ENCODE results near the gene PHF21A. TPM values are rescaled to one million over a fixed set of nuclear protein-coding genes. Genes with fewer than 3 reads are reported as not detected.
"Not testable (repeated sequence)": the region's sequence is repeated elsewhere in the genome, so short reads cannot be mapped to it uniquely, and the experiment has no call there.

Gene PHF21A
- total RNA-seq, 1 donor from 2014 or later = 38.8 TPM

GRCh38 chr11:46120346-46121300 is 631 bp downstream of the PHF21A start:
- peak; percentile 95 for DNase-seq (ENCODE audit: low spot score)

- DNase-seq (ENCODE audit: low spot score) = peak; percentile 75
Measured at GRCh38 chr11:46119352-46120216, 1.7 kb downstream of the PHF21A start.

DNA sequence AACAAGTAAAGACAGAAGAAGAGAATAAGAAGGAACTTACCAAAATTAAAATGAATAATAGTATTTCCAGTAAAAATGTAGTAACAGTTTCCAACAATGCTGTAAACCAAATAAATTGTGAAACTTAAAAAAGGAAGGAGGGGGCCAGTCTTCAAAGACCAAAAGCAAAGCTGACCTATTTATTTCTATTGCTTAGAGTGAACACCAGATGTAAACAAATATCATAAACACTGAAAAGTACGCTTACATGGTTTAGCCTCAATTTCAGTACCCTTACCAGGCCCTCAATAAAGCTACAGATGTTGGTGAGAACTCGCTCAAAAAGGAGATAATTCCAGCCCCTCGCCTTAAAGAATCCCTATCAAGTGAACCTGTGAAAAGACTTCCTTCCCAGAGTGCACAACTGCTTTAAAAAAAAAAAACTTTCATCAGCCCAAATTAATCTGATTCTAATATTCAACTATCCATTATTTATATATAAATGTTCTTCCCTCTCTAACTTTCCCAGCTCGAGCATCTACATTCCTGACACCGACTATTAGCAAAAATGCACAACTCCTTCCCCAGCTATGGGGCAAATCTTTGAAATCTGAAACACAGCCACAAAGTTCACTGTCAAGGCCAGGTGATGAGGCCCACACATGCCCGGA is 2.4 kb downstream of the PHF21A start:
- no peak for DNase-seq (ENCODE audit: low spot score)

- no peak for DNase-seq (ENCODE audit: low spot score)
Measured at GRCh38 chr11:46117842-46118241, 3.4 kb downstream of the PHF21A start.

DNA sequence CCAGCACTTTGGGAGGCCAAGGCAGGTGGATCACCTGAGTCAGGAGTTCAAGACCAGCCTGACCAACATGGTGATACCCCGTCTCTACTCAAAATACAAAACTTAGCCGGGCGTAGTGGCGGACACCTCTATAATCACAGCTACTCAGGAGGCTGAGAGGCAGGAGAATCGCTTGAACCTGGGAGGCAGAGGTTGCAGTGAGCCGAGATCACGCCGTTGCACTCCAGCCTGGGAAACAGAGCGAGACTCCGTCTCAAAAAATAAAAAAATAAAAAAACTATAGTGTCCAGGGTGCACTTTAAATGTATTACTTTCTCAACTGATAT is 4.6 kb downstream of the PHF21A start:
- not testable (repeated sequence) for DNase-seq (ENCODE audit: low spot score)

DNA sequence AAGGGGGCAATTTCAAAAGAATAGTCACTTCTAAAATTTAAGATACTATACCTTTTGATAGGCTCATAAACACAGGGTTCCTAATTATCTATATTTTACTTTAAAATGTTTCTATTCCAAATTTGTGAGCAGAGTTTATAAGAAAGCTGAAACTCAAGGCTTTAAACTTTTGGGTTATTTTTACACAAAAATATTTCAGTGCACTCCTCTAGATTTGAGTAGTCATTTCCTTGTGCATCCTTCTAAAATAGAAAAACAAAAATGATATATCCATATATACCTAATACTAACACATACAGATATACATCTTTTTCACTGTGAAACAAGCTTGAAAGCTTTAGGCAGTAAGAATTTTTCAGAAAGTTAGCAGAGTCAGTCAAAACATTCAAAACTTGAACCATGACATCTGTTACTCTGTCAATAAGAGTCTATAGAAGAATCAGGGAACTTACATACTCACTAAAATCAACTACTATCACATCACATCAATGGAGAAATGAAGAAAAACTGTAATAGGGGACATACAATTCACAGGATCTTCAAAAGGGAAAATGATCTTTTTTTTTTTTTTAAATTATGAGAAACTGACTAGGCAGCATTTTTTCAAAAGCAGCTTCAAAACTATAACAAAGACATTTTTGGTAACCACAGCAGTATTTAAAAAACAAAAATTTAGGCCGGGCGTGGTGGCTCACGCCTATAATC is 5.1 kb downstream of the PHF21A start:
- no peak for DNase-seq (ENCODE audit: low spot score)

DNA sequence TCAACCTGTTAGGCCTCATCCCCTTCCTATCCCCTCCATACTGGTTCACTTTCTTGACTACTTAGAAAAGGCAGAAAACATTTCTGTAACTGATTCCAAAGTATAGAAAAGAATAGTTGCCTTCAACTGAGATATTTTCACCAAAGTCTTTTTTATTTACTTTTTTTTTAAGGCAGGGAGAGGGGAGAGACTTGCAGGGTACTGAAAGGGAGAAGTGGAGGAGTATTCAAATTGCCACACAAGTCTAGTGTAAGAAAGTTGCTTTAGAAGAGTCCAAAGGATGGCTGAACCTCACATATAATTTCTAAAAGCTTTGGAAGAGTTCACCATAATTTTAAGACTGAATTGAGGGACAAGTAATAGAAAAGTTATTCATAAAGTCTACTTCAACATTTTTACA is 6.3 kb downstream of the PHF21A start:
- DNase-seq (ENCODE audit: low spot score) = no peak

GRCh38 chr11:46114378-46114777 is 6.9 kb downstream of the PHF21A start:
- DNase-seq (ENCODE audit: low spot score) = no peak

DNA sequence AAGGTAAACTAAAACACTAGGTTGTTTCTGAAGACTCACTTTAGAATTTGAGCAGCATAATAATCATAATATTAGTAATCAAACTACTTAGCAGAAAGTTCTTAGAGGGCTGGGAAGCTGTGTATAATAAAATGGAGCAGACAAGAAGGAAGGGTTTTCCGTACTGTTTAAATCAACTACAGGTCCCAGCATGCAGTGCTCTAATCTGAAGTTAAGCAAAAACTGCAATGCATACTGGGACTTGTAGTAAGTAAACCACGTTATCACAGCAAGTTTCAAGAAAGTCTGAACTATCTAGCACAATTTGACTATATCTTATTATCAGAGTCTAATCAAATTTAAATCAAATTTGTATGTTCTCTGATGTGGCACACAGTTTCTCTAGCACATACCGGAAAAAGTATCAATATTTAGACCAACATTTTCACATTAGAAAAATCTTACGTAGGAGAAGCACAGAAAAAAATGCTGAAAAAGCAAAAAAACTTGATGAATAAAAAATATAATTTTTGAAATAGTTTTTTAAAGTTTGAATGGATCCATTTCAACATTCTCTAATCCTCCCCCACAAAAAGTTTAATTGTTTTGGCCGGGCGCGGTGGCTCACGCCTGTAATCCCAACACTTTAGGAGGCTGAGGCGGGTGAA is 8.2 kb downstream of the PHF21A start:
- DNase-seq (ENCODE audit: low spot score) = peak; percentile 81

DNA sequence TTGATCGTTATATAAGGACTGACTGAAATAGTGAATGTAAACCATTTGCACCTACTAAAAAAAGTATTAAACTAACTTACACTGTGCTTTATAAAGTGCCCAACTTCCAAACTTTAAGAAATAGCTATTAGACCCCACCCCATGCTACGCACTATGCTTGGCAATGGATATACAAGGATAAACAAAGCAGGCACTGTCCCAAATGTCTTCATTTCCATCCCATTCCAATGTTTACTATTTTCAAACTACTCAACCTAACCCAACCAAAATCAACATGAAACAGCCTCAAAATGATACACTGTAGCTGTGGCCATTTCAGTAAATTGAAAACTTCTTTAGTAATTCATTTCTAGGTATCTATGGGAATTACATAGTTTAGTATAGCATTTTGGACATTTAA is 12.5 kb downstream of the PHF21A start:
- no peak for DNase-seq (ENCODE audit: low spot score)

DNA sequence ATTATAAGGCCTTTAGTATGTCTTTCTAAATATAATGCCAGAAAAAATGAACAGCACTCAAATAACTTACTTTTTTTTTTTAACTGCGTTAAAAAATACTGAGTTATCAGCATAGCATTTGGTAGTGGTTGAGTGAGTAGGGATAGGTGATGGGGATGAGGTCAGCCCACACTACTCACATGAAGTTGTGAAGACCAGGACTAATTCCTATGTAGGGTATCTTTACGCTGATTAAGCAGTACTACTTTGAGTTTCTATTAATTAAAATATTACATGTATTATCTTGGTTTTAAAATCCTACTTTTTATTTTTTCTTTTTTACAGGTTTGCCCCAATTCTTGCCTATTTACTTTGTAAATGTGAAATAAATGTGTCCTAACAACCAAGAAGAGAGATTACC is 13.5 kb downstream of the PHF21A start:
- no peak for DNase-seq (ENCODE audit: low spot score)

GRCh38 chr11:46107408-46107718 is 13.9 kb downstream of the PHF21A start:
- DNase-seq (ENCODE audit: low spot score) = no peak

GRCh38 chr11:46106530-46107407 is 14.5 kb downstream of the PHF21A start:
- DNase-seq (ENCODE audit: low spot score) = peak; percentile 71

DNA sequence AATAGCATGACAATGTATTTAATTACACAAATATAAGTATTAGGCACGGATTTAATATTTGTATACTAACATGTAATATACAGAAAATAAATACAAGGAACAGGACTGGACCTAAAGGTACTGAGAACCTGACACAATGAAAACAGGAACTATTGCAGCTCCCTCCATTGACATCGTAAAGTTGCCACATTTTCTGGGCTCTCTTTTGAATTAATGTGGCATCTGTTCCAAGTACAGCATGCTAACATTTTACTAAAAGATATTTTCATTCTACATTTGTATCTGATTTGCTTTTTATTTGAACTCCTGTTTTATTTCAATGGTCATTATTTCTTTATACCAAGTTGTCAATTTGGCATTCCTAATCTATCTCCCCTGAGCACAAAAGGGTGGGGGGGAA is 15.3 kb downstream of the PHF21A start:
- DNase-seq (ENCODE audit: low spot score) = no peak

GRCh38 chr11:46105134-46105628 is 16.1 kb downstream of the PHF21A start:
- DNase-seq (ENCODE audit: low spot score) = no peak

GRCh38 chr11:46102843-46103242 is 18.4 kb downstream of the PHF21A start:
- DNase-seq (ENCODE audit: low spot score) = no peak

DNA sequence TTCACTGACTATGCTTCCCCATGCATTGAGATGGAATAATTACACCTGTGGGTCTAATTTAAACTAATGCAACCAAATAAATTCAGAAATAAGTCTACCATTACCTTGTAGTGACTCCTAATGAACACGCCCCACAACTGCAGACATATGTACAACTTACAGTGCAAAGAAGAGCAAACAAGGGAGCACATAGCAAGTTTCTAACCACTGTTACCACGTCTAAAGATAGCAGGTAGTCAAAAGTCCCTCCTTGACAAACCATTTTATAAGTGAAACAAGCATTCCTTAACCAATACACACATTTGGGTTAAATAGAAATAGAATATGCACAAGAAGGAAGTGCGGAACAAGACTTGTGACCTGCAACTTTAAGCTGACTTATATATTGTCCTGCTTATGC is 20.6 kb downstream of the PHF21A start:
- DNase-seq (ENCODE audit: low spot score) = no peak

DNA sequence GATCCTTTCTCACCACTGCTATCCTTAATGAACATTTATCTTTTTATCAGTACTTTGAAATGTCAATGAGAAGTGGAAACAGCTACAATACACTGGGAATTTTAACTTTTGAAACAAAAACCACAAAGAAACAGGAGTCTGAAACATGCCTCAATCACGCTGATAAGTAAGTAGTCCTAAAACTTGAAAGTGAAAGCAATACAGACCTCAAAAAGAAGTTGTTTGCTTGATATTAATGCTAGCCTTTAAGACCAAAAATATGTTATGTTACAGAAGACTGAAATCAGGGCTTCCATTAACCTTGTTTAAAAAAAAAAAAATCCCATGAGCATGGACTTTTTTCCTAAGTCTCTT is 21.3 kb downstream of the PHF21A start:
- no peak for DNase-seq (ENCODE audit: low spot score)

DNA sequence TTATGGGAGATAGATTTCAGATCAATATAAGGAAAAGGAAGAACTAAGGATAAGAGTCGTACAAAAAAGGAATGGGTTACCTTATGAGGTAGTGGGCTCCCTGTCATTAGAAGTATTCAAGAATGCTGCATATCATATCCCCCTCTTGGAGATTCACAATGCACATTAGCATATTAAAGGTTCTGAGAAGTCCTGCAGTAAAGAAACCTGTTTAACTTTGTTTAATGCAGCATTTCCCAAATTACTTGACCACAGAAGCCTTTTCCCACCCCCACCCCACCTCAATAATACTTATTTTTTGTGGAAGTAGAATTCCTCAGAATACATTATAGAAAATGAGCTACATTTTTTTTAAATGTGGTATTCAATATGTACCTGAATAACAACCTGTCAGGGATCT is 30.9 kb downstream of the PHF21A start:
- DNase-seq (ENCODE audit: low spot score) = no peak

DNA sequence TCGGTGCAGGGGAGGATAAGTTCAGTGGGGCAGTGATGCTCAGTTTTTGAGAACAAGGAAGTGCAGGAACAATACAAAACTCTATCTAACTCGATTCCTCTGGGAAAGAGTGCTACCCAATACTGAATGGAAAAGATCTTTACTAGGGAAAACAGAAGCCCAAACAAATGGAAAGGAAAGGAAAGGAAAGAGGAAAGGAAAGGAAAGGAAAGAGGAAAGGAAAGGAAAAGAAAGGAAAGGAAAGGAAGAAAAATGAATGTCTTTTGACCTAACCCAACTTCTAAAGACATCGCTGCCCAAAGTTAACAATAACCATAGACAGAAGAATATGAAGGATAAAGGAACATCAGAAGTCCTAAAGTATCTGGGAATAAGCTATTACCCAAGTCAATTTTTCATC is 41.6 kb downstream of the PHF21A start:
- no peak for DNase-seq (ENCODE audit: low spot score)
